CD4-positive, alpha-beta T cell (primary cell): Measurements from ENCODE around the gene B3GALT5. TPM values are rescaled to one million over a fixed set of nuclear protein-coding genes. Genes with fewer than 3 reads are reported as not detected.

Experiments
- ATAC-seq: fragments of 200-7000 bp; cut with Tn5 transposase; one replicate; pipeline ENCODE4 v1.10.0; 2022; ENCODE audit warnings: mild to moderate bottlenecking; ENCODE audit not compliant: poor library complexity
- CTCF ChIA-PET: fragments of 350-600 bp; sonication (Branson Sonifier 250); formaldehyde crosslinking; loops from one replicate; lab custom pipeline; 2021; ENCODE audit warnings: antibody characterized with exemption, inconsistent platforms; lab: Charles Lee
- POLR2A ChIA-PET: fragments of 350-600 bp; sonication (Branson Sonifier 250); formaldehyde crosslinking; loops from one replicate; lab custom pipeline; 2021; ENCODE audit warnings: antibody characterized with exemption, inconsistent platforms; lab: Charles Lee
- DNase-seq, 14 experiments: peaks; one replicate each; pipeline ENCODE4 v3.0.0-alpha.2; 2013 to 2020; ENCODE audit warnings: mixed read lengths in 2 of 14
- H3K27ac ChIP-seq, 2 donors: one replicate each; pipeline versions ENCODE4 v1.5.1 to v1.7.0; 2013; ENCODE audit warnings: low read length in 2 of 2, low read depth in 1 of 2, mild to moderate bottlenecking in 1 of 2
- H3K27me3 ChIP-seq, 2 experiments: 1 replicate in 1 of 2; 2 replicates in 1 of 2; pipeline versions ENCODE4 v1.6.1 to v1.7.0; 2013; ENCODE audit warnings: low read length in 2 of 2, control low read depth in 1 of 2, mild to moderate bottlenecking in 1 of 2, moderate library complexity in 1 of 2; ENCODE audit not compliant: insufficient read depth in 2 of 2, control insufficient read depth in 1 of 2
- H3K36me3 ChIP-seq: one replicate; pipeline ENCODE4 v1.6.1; 2013; ENCODE audit warnings: low read length, control low read depth; ENCODE audit not compliant: insufficient read depth
- H3K4me1 ChIP-seq: one replicate; pipeline ENCODE4 v1.6.1; 2013; ENCODE audit warnings: low read length, control low read depth; ENCODE audit not compliant: insufficient read depth
- H3K4me3 ChIP-seq: one replicate; pipeline ENCODE4 v1.5.1; 2013; ENCODE audit warnings: mild to moderate bottlenecking, low read length, moderate library complexity
- H3K9me3 ChIP-seq, 2 experiments: 1 replicate in 1 of 2; 2 replicates in 1 of 2; pipeline versions ENCODE4 v1.6.1 to v1.7.0; 2013; ENCODE audit warnings: low read length in 2 of 2, mild to moderate bottlenecking in 2 of 2, control low read depth in 1 of 2, moderate library complexity in 1 of 2; ENCODE audit not compliant: control insufficient read depth in 1 of 2, insufficient read depth in 1 of 2
- H3K27ac Mint-ChIP-seq: one replicate; pipeline ENCODE4 v1.8.0; 2020; ENCODE audit warnings: mixed read lengths
- H3K27me3 Mint-ChIP-seq: one replicate; pipeline ENCODE4 v1.8.0; 2021; ENCODE audit warnings: mixed read lengths
- H3K36me3 Mint-ChIP-seq: one replicate; pipeline ENCODE4 v1.8.0; 2021; ENCODE audit warnings: low read depth, mixed read lengths
- H3K4me1 Mint-ChIP-seq: one replicate; pipeline ENCODE4 v1.8.0; 2021; ENCODE audit warnings: low read depth, mixed read lengths
- H3K4me3 Mint-ChIP-seq: one replicate; pipeline ENCODE4 v1.8.0; 2020; ENCODE audit warnings: mild to moderate bottlenecking, mixed read lengths
- H3K9me3 Mint-ChIP-seq: one replicate; pipeline ENCODE4 v1.8.0; 2020; ENCODE audit warnings: mixed read lengths
- CTCF ChIP-seq: fragments of 200-600 bp; IDR thresholded peaks from one replicate; pipeline ENCODE4 v1.8.0; 2022; ENCODE audit warnings: antibody characterized with exemption, mild to moderate bottlenecking
- intact Hi-C, 2 experiments: fragments of 100-400 bp; cut with DNase I in 1 of 2; cut with micrococcal nuclease in 1 of 2; formaldehyde crosslinking; loops; one replicate each; pipeline versions ENCODE4 v1.15.1 to v1.9.0; 2023 to 2025; cut with DNase I, micrococcal nuclease
- total RNA-seq, 174 experiments: library from RNA in 2 of 174; stranded (reverse) in 2 of 174; gene quantifications; one replicate each; pipeline ENCODE4 v1.2.3 and lab custom pipeline; 2021 to 2026

Gene B3GALT5
- total RNA-seq, 2 experiments from 2014 or later: not detected

- Histone ChIP-seq H3K36me3 (no peaks in the 10 kb centered on the region), H3K4me3 (no peak overlapping the region), H3K4me1 (no peaks in the 10 kb centered on the region), H3K27me3 (no peaks in the 10 kb centered on the region), H3K9me3 (peaks cover 0 to 25% of the 10 kb centered on the region in 2 experiments), H3K27ac (no peak overlapping the region)
- ChIA-PET CTCF (no interaction called here), POLR2A (no interaction called here)
- H3K4me1 Mint-ChIP-seq: no peaks in the 10 kb centered on the region
- no peaks in the 10 kb centered on the region for H3K36me3 Mint-ChIP-seq
- H3K27me3 Mint-ChIP-seq: no peaks in the 10 kb centered on the region
- H3K27ac Mint-ChIP-seq: no peak overlapping the region
- H3K4me3 Mint-ChIP-seq: no peak overlapping the region
- H3K9me3 Mint-ChIP-seq: no peaks in the 10 kb centered on the region
- ATAC-seq (no peak), DNase-seq (no peak)
- intact Hi-C loops: no loop called here
- no peak for TF ChIP-seq CTCF
Observed at GRCh38 chr21:39671986-39672385, 59.2 kb downstream of the B3GALT5 start.

GRCh38 chr21:39673163-39673562 lies 60.4 kb downstream of the B3GALT5 start:
- H3K36me3 Mint-ChIP-seq: no peaks in the 10 kb centered on the region
- no peak for TF ChIP-seq CTCF
- no peaks in the 10 kb centered on the region for H3K4me1 Mint-ChIP-seq
- CTCF ChIA-PET: no interaction called here
- H3K27ac ChIP-seq: no peak overlapping the region
- peaks cover 3 to 21% of the 10 kb centered on the region in 2 experiments for H3K9me3 ChIP-seq
- no peak overlapping the region for H3K4me3 ChIP-seq
- H3K27ac Mint-ChIP-seq: no peak overlapping the region
- H3K27me3 Mint-ChIP-seq: no peaks in the 10 kb centered on the region
- no peaks in the 10 kb centered on the region for H3K27me3 ChIP-seq
- POLR2A ChIA-PET: no interaction called here
- no peaks in the 10 kb centered on the region for H3K4me1 ChIP-seq
- intact Hi-C loops: no loop called here
- H3K9me3 Mint-ChIP-seq: no peaks in the 10 kb centered on the region
- H3K4me3 Mint-ChIP-seq: no peak overlapping the region
- no peak for ATAC-seq
- DNase-seq: no peak
- no peaks in the 10 kb centered on the region for H3K36me3 ChIP-seq

- H3K9me3 Mint-ChIP-seq: no peaks in the 10 kb centered on the region
- ChIA-PET POLR2A (no interaction called here), CTCF (no interaction called here)
- no peak overlapping the region for H3K27ac Mint-ChIP-seq
- H3K4me1 Mint-ChIP-seq: no peaks in the 10 kb centered on the region
- Histone ChIP-seq H3K4me3 (no peak overlapping the region), H3K27ac (no peak overlapping the region), H3K9me3 (peaks cover 8 to 21% of the 10 kb centered on the region in 2 experiments), H3K36me3 (no peaks in the 10 kb centered on the region), H3K27me3 (no peaks in the 10 kb centered on the region), H3K4me1 (no peaks in the 10 kb centered on the region)
- no peaks in the 10 kb centered on the region for H3K27me3 Mint-ChIP-seq
- DNase-seq: no peak
- intact Hi-C loops: no loop called here
- no peak for ATAC-seq
- no peak overlapping the region for H3K4me3 Mint-ChIP-seq
- no peak for TF ChIP-seq CTCF
- H3K36me3 Mint-ChIP-seq: no peaks in the 10 kb centered on the region
Observed at GRCh38 chr21:39673736-39674135, 61.0 kb downstream of the B3GALT5 start.
